HG03439 (cell line): ENCODE results near the gene WTIP.

Source experiments
- ATAC-seq: cut with Tn5 transposase; IDR thresholded peaks from one replicate; pipeline ENCODE4 v1.9.1; 2021; ENCODE audit warnings: mild to moderate bottlenecking, moderate library complexity; ENCODE audit not compliant: unreplicated experiment

The WTIP gene

DNA sequence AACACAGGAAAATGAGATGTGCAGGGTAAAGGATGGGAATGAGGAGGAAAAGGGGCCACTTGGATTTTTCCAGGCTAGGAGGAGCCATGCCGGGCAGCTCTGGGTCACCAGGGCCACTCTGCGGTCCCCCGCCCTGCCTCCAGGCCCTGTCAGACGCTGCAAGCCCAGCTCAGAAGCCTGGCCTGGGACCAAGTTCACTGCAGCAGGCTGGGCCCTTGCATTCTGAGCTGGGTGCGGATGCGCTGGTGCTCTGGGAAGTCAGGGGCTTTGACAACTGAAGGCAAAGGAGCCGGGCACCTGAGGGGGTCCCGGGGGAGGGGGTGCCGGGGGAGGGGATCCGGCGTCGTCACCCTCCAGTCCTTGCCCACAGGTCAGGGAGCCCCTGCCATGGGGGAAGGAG, 77.5 kb downstream of the WTIP start:
- ATAC-seq, result no peak

GRCh38 chr19:34560229-34560628, 78.7 kb downstream of the WTIP start:
- ATAC-seq, result no peak
